DND-41 (cell line): ENCODE measurements around the gene RHOH.

ENCODE experiments used
- ATAC-seq: fragments of 200-7000 bp; cut with Tn5 transposase; 3 replicates; pipeline ENCODE4 v1.9.1; 2021; ENCODE audit warnings: low read depth; ENCODE audit not compliant: insufficient read depth
- DNase-seq: peaks from one replicate; pipeline ENCODE4 v3.0.0-alpha.2; 2020
- H2AFZ ChIP-seq: 2 replicates; pipeline ENCODE4 v1.6.0; 2012; ENCODE audit warnings: low read depth, low read length
- H3K27ac ChIP-seq: 2 replicates; pipeline ENCODE4 v1.5.1; 2012; ENCODE audit warnings: low read length, inconsistent platforms
- H3K27me3 ChIP-seq: fragments of 200-600 bp; sonication (generic); 2 replicates; pipeline ENCODE4 v1.6.0; 2012; ENCODE audit warnings: low read length, mild to moderate bottlenecking, inconsistent platforms; ENCODE audit not compliant: insufficient read depth, poor library complexity
- H3K36me3 ChIP-seq: 2 replicates; pipeline ENCODE4 v1.5.1; 2012; ENCODE audit warnings: low read length, inconsistent platforms; ENCODE audit not compliant: insufficient read depth
- H3K4me1 ChIP-seq: 2 replicates; pipeline ENCODE4 v1.5.1; 2012; ENCODE audit warnings: mild to moderate bottlenecking, low read length; ENCODE audit not compliant: insufficient read depth
- H3K4me2 ChIP-seq: 2 replicates; pipeline ENCODE4 v1.6.0; 2012; ENCODE audit warnings: mild to moderate bottlenecking, moderate library complexity, low read length, inconsistent platforms; ENCODE audit not compliant: insufficient read depth
- H3K4me3 ChIP-seq, 2 experiments: fragments of 200-600 bp in 1 of 2; shearing (Covaris generic) in 1 of 2; 2 replicates each; pipeline ENCODE4 v1.5.1; 2012 to 2016; ENCODE audit warnings: inconsistent platforms in 2 of 2, low read length in 2 of 2, mild to moderate bottlenecking in 2 of 2, low read depth in 1 of 2, moderate library complexity in 1 of 2
- H3K79me2 ChIP-seq: 2 replicates; pipeline ENCODE4 v1.6.0; 2012; ENCODE audit warnings: low read length, inconsistent platforms; ENCODE audit not compliant: insufficient read depth
- H3K9ac ChIP-seq: 2 replicates; pipeline ENCODE4 v1.6.0; 2012; ENCODE audit warnings: low read depth, mild to moderate bottlenecking, inconsistent platforms, low read length, moderate library complexity
- H3K9me3 ChIP-seq: 2 replicates; pipeline ENCODE4 v1.5.1; 2012; ENCODE audit warnings: low read length, moderate library complexity, mild to moderate bottlenecking, inconsistent platforms; ENCODE audit not compliant: insufficient read depth, severe bottlenecking
- H4K20me1 ChIP-seq: 2 replicates; pipeline ENCODE4 v1.6.0; 2012; ENCODE audit warnings: low read length; ENCODE audit not compliant: insufficient read depth
- CTCF ChIP-seq: IDR thresholded peaks from 2 replicates; pipeline ENCODE4 v1.5.1; 2012; ENCODE audit warnings: borderline replicate concordance, low read length, moderate library complexity, mild to moderate bottlenecking; ENCODE audit not compliant: poor library complexity, severe bottlenecking; ENCODE audit errors: extremely low read depth
- EZH2 ChIP-seq: IDR thresholded peaks from 3 replicates; pipeline ENCODE4 v1.6.1; 2012; ENCODE audit warnings: borderline replicate concordance, low read depth, mild to moderate bottlenecking, moderate library complexity, low read length, inconsistent platforms; ENCODE audit not compliant: severe bottlenecking

The RHOH gene

GRCh38 chr4:40254608-40255392, 58.0 kb downstream of the RHOH start:
- H3K4me3 ChIP-seq: no peak overlapping the region
- no peaks in the 10 kb centered on the region for H3K27me3 ChIP-seq
- TF ChIP-seq EZH2 (no peak), CTCF (no peak)
- H3K9ac ChIP-seq: no peak overlapping the region
- no peaks in the 10 kb centered on the region for H3K9me3 ChIP-seq
- H3K27ac ChIP-seq: no peak overlapping the region
- H4K20me1 ChIP-seq: no peaks in the 10 kb centered on the region
- no peaks in the 10 kb centered on the region for H3K36me3 ChIP-seq
- H2AFZ ChIP-seq: no peak overlapping the region
- no peak overlapping the region for H3K4me2 ChIP-seq
- H3K79me2 ChIP-seq: no peaks in the 10 kb centered on the region
- DNase-seq: no peak
- H3K4me1 ChIP-seq: peaks cover 6% of the 10 kb centered on the region
- ATAC-seq: peak; percentile 47

- Histone ChIP-seq H3K4me3 (no peak overlapping the region), H4K20me1 (no peaks in the 10 kb centered on the region), H3K4me1 (peaks cover 6% of the 10 kb centered on the region), H2AFZ (no peak overlapping the region), H3K27me3 (no peaks in the 10 kb centered on the region), H3K9ac (no peak overlapping the region), H3K79me2 (no peaks in the 10 kb centered on the region), H3K27ac (no peak overlapping the region), H3K4me2 (no peak overlapping the region), H3K9me3 (no peaks in the 10 kb centered on the region), H3K36me3 (no peaks in the 10 kb centered on the region)
- TF ChIP-seq EZH2 (no peak), CTCF (no peak)
- no peak for ATAC-seq
- no peak for DNase-seq
Measured at GRCh38 chr4:40255393-40256281, 58.8 kb downstream of the RHOH start.

- H3K4me3 ChIP-seq: no peak overlapping the region
- no peaks in the 10 kb centered on the region for H3K79me2 ChIP-seq
- H4K20me1 ChIP-seq: no peaks in the 10 kb centered on the region
- peaks cover 6% of the 10 kb centered on the region for H3K4me1 ChIP-seq
- no peak for ATAC-seq
- H2AFZ ChIP-seq: no peak overlapping the region
- H3K27ac ChIP-seq: no peak overlapping the region
- no peaks in the 10 kb centered on the region for H3K27me3 ChIP-seq
- DNase-seq: no peak
- H3K4me2 ChIP-seq: no peak overlapping the region
- TF ChIP-seq CTCF: no peak
- TF ChIP-seq EZH2: no peak
- H3K9ac ChIP-seq: no peak overlapping the region
- no peaks in the 10 kb centered on the region for H3K9me3 ChIP-seq
- no peaks in the 10 kb centered on the region for H3K36me3 ChIP-seq
Measured at GRCh38 chr4:40256329-40256728, 59.5 kb downstream of the RHOH start.
